GM21825 (cell line): ENCODE measurements around the gene RPS6KA2.
A peak's percentile ranks its signal among the peaks of the same experiment; 100 is the strongest.
"Not testable (repeated sequence)": the region's sequence is repeated elsewhere in the genome, so short reads cannot be mapped to it uniquely, and the experiment has no call there.

Experiments used
- ATAC-seq: cut with Tn5 transposase; IDR thresholded peaks from one replicate; pipeline ENCODE4 v1.9.1; 2021; ENCODE audit warnings: mild to moderate bottlenecking, moderate library complexity; ENCODE audit not compliant: unreplicated experiment

Gene RPS6KA2

DNA sequence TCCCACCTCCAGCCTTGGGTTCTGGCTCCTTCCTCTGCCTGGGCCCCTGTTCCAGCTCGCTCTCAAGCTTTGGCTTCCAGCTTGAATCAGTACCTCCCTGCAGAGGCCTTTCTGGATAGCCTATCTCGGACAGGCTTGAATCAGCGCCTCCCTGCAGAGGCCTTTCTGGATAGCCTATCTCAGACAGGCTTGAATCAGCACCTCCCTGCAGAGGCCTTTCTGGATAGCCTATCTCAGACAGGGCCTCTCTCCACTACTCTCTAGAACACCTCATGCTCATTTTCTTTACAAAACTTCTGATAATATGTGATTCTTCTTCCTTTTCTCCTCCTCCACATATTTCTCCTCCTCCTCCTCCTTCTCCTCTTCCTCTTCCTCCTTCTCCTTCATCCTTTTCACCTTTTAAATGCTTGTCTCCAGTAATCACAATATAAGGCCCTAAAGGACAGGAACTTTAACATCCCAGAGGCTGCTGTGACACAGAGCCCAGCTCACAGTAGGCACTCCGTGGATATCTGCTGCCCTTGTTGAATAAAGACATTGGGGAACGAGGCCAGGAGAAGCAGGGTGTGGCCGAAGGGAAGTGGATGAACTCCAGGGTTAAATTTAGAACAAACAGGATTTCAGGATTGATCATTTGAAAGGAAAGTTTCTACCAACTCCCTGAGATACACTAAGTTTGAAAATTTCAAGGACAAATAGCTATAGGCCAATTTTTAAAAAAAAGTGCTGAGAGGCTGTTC lies 9.3 kb upstream of the RPS6KA2 start:
- no peak for ATAC-seq

DNA sequence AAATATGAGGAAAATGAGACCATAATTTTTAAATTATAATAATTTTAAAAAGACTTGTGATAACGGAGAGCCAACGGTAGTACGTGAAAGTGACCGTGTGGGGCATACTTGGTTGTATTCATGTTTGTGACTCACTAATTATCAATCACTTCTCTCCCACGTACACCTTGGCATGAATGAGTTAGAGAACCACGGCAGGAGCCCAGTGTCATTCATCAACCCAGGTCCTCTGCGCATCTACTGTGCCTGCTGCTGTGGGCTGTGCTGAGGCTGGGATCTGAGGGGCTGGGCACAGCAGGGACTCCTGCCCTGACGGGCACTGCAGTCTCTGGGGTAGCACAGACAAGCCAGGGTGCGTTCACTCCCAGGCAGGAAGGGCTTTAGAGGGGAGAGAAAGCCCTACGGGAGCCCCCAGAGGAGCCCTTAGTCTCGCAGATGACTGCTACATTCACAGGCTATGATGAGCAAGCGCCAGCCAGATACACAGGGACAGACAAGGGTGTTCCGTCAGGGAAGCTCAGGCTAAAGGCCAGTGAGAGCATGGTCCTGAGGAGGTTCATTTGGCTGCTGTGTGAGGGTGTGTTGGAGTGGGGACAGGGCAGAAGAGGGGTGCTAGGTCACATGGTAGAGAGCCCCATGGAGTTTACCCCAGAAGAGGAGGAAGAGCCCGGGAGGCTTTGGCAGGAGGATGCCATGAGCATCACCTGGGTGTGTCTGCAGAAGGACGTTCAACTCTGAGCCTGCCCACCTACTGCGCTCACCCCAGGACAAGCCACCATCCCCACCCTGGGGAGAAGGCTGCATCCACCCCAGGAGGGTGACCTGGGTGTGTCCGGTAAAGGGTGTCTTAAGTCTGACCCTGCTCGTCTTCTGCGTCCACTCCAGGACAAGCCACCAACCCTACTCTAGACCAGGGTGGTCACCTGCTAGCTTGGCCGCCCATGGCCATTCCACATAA lies 8.2 kb upstream of the RPS6KA2 start:
- no peak for ATAC-seq

DNA sequence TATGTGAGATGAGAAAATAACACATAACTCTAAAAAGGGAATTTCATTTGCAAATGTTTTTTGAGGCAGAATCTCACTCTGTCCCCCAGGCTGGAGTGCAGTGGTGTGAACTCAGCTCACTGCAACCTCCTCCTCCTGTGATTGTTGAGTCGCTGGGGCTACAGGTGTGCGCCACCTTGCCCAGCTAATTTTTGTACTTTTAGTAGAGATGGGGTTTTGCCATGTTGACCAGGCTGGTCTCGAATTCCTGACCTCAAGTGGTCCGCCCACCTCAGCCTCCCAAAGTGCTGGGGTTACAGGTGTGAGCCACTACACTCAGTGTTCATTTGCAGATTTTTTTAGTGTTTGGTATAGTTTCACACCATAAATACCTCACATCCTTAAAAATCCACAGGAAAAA lies 7.5 kb upstream of the RPS6KA2 start:
- not testable (repeated sequence) for ATAC-seq

DNA sequence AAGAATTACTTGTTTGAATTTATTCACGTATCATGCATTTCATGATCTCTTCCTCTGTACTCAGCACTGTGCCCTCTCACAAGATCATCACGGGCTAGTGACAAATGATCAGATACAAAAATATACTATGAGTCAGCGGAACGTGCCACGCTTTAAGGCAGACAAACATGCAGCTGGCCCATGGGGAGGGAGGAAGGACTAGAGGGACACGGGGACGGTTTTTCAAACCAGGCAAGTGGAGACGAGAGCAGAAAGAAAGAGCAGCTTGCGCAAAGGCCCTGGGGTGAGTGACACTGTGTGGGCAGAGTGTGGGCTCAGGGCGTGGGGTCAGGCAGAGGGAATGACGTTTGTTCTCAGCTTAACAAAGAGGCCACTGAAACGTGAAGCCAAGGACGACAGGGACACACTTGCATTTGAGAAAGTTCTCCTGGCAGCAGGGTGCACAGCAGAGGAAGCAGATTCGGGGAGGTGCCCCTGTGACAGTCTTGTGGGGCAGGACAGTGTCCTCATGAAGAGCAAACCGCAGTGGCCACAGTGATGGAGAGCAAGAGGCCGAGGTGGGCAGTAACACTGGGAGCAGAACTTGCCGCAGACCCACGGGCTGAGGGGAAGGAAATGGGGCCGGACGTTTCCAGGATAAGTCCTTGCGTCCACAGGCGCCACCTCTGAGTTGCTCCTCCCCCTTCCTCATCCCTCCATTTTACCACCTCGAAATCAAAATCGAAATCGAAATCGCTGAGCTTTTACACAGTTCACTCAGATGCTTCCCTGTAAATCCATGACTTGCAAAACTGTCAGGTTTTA lies 6.9 kb upstream of the RPS6KA2 start:
- ATAC-seq: no peak

DNA sequence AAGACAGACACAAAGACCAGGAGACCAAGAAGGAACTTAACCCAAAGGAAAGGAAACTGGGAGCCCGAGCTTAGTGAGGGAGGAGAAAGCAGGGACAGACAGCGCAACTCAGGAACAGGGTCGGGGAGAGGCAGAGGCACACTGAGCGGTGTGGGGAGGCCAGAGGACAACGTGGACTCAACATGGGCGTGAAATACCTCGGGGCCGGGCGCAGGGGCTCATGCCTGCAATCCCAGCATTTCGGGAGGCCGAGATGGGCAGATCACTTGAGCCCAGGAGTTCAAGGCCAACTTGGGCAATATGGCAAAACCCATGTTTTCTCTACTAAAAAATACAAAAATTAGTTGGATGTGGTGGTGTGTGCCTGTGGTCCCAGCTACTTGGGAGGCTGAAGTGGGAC lies 5.7 kb upstream of the RPS6KA2 start:
- no peak for ATAC-seq

DNA sequence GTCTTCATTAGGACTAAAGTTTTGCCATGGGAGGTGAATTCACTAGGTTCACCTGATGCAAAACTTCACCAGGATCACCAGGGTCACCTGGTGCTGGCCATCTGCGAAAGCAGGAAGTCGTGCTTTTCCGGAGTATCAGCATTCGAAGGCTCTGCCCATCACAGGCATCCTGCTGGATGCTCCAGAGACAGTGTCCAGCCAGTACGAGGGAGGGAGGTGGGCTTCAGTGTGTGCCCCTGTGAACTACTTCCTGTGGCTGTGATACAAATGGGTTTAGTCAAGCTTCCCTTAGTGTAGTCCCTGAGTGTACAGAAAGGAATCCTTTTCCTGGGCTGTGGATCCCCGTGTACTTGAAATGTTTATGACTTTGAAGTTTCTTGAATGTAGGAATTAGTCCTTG lies 3.4 kb upstream of the RPS6KA2 start:
- ATAC-seq: no peak

DNA sequence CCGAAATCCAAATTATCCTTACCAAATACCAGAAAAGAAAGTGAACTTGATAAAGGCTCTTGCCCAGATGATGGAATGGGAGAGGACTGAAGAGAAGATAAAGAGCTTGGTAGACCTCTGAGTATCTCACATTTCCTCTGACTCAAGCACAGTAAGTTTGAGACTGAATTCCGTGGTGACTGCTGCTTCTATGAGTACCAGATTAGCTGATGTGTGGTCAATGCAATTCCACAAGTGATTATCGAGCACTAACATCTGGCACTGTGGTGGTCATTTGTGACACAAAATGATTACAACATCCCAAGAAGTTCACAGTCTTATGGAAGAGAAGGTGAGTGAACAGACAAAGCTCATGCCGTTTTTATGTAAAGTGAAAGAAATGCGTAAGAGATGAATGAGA lies 2.6 kb upstream of the RPS6KA2 start:
- no peak for ATAC-seq

DNA sequence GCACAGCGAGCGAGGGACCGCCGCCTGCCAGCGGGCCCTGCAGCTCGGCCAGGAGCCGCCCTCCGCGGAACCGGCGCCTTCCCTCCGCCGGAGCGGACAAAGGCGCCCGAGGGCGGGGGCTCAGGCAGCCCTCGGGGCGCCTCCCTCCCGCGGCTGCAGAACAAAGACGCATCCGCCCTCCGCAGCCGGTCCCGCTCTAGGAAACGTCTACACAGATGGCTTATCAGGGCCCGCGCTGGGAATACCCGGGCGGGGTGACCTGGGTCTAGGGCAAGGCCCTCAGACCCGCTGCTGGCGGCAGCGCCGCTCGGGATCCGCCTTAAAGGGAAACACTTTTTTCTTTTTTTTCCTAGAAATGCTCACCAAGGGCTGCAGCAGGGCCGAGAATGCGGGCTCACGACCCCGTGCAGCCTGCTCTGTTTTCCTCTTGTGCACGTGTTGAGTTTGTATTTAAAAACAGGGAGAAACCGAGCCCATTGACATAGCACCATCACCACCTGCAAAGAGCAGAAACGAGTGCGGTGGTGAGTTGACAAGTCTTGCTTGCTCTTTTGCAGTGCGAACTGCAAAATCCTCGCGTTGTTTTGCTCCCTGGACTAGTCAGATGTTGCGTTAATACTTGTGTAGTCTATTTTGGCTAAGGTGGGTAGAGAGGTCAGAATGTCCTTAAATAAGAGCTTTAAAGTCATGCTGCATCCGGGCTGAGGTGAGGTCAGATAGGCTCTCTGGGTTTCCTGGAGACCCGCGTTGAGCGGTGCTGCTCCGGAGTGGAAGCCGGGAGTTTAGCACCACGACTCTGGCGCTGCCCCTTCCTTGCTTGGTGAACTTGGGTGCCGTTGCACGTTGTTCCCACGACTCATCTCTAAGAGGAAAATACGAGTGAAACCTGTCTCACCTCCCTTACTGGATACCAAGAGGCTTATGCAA lies 1.1 kb upstream of the RPS6KA2 start:
- ATAC-seq: peak; percentile 26

DNA sequence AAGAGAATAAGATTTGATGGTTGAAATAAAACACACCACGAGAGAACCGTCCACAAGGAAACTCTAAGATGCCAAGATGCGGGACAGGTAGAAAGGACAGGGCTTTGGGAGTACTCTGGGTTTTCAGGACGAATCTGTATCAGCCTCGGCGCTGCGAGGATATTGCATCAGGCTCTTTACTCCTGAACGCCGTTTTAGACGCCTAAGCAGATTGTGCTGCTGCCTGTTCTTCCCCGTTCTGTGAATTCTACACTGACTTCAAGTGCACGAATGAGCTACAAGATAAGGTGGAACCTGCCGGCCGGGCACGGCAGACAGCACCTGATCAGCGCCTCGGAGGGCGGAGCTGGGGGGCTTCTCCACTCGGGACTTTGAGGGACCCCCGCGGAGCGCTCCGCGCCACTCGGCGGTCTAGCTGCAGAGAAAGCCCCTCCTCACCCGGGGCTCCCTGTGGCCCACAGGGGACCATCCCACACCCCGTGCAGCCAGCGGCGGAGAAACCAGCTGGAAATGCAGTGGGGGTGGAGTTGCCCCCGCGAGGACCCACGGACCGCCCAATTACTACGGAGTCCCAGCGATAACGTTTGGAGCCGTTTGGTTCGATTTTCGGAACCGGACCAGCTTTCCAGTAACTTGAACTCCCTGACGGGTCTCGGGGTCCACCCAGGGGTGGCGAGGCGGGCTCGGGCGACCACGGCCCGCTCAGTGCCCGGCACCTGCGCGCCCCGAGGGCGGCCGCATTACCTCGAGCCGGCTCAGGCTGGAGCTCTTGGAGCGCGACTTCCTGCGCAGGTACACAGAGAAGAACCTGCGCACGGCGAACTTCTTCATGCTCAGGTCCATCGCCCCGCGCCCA lies 646 bp downstream of the RPS6KA2 start:
- ATAC-seq: peak; percentile 1

DNA sequence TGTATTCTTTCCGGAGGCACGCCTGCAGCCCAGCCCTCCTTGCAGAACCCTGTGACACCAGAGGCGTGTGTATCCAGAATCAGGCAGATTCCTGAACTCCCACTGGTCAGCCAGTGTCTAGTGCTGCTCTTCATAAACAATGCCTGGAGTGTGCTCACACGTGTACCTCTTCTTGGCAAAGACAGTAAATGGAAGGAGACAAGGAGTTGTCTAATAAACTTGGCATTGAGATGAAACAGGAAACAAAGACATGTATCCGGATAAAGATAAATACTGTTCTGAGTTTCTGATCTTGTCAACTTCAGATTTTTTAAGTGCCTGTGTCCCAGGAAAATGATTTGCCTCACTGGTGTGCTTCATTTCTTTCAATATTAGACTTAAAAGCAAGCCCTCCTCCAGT lies 1.7 kb downstream of the RPS6KA2 start:
- no peak for ATAC-seq

DNA sequence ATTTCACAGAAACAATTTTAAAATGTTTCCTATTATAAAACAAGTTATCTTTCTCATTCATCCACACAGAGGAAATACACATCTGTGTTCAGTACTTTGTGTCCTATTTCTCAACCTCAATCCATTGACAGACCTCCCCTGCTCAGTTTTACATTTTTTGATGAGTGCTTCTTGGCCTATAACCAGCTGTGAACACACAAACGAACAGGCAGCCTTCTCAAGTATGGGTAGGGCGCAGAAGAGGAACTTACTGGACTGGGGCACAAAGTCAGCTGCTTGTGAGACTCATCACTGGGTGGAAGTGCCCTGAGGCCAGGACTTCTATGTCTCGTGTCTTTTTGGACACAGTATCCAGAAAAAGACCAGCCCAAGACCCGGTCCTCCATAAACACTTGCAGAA lies 2.8 kb downstream of the RPS6KA2 start:
- ATAC-seq: no peak

DNA sequence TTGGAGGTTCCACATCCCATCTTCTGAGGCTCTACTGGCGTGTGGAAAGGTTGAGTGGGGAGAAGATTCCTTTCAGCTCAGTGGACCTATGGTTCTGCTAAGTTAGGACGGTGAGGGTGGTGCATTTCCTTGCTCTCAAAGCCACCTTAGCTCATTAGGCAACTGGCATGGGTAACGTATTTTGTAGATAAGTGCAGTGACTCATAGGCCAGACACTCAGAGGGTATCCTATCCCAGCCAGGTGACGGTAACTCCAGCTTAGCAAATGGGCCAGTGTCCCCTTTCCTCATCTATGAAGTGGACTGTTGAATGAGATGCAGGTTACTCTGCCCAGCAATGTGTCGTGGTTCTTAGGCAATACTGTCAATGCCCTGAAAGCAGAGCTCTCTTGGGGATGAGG lies 3.7 kb downstream of the RPS6KA2 start:
- ATAC-seq: no peak

DNA sequence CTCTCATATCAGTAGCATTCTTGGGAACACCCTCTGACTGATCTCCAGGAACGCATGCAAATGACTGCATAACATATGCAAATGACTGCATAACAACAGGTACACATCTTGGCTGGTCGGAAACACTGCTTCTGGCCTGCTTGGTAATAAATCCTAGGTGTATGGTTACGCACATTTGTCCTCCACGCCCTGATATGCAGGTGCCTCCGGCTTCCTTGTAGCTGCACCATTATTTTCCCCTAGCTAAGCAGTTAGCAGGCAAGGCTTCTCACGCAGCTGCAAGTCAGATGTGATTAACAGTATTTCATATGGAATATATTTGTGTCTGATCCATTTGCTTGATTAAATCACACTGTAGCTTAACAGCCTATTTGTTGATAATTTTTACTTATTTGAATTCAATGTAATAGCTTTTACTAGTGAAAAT lies 5.9 kb downstream of the RPS6KA2 start:
- no peak for ATAC-seq

DNA sequence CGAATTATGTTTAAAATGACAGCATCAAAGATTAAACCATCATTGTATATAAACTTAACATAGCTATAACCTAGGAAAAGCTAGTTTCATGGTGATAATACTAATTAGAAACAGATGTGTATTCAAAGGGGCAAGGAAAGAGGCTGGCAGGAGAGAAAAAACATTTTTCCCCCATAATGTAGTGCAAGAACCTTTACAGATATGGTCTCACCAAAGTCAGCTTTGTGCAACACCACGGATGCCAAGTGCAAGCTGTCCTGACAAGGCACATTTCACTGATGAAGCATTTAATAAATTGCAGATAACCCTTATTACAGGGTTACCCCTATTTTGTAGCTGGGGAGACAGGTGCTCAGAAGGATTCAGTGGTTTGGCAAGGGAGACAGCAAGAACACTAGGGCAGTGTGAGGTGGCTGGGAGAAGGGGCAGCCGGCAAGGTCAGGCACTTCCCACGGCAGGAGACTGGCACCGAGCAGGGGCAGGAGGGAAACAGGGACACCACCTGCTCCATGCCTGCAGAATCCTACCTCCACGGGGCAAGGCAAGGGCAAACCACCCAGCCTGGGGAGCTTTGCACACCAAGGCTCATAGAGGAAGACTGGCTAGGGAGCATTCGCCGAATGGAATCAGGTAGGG lies 6.5 kb downstream of the RPS6KA2 start:
- ATAC-seq: no peak

DNA sequence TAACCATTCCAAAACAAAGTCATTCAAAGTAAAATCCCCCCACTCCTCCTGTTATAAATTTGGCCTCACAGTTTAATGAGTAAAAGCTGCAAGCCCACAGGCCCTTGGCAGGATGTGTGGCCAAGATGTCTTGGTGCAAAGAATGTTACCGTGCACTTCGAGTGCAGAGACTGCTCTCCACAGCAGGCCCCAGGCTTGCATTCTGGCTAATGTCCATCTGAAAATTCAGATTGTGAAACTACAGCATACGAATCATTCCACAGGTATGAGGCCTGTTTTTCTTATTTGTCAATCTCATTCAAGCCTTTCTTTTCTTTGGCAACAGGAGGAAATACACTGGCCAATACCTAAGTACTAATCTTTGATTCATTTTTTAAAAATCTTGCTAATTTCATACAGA lies 7.1 kb downstream of the RPS6KA2 start:
- no peak for ATAC-seq

DNA sequence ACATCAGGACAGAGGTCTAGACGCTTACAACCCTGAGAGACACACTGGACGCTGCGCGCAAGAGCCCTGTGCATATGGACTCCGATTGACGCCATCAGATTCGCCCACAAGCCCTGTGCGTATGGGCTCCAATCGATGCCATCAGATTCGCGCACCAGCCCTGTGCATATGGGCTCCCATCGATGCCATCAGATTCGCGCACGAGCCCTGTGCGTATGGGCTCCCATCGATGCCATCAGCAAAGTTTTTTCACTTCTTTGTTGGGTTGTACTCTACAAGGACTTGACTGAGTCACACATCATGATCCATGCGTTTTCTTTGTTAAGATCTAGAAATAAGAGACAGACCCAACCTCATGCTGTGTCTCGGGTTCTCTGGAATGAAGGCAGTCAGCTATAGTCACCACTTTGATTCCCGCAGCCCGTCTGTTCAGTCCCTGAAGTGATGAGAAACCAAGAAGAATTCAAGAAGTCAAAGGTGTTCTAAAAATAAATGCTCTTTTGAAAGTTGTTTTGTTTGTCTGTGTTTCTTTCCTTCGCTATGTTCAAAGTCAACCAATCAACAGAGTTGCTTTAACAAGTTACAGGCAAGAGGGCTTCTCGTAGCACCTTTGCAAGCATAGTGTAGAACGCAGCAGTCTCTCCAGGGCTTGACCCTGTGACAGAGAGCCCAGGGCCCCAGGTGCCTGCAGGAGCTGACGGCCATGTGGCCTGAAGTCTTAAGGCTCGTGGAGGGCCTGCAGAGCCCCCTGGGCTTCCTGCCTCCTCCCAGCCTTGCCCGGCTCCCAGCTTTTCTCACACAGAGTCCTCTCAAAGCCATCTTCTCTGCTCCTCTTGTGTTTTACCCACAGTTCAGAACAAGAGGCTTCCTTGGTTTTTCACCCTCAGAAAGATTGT lies 7.9 kb downstream of the RPS6KA2 start:
- no peak for ATAC-seq

DNA sequence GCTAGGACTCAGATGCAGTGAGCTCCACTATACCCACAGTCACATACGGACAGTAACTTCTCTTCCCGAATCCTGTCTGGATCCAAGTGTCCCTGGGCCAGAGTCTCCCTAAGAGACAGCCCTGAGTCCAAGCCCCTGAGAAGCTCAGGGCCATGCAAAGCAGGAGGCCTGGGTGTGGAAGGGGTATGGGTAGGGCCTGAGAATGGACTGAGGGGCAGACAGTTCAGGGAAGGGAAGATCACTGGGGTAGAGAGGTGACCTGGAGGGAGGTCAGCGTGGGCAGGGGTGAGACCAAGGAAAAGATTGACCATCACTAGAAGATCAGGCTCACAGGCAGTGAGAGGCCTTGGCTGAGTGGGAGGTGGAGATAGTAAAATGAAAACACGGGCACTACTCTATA lies 8.8 kb downstream of the RPS6KA2 start:
- ATAC-seq: no peak

DNA sequence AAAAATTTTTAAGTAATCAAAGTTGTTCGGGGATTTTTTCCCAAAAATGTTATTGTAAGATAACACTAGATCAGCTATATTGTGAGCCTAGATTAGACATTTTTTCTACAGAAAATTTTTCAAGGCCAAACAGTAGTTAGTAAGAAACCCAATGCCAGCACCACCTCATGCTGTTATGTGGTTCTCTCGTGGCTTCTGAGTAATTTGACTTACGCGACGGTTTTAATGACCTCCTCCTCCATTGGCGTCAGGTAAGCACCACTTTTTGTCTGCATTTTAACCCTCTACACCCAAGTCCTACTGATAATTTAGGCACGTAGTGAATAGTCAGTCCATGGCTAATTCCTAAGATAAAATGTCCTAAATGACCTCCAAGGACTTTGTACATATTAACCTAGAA lies 9.7 kb downstream of the RPS6KA2 start:
- ATAC-seq: no peak
